ENCODE results near the gene FREM2.

- TF ChIP-seq CTCF (conservative IDR thresholded peaks at IDR 0.05; ENCODE audit: low read depth, low read length), result no peak
- TF ChIP-seq EZH2 (IDR thresholded peaks at IDR 0.05; ENCODE audit: borderline replicate concordance, low read depth, low read length, poor library complexity, severe bottlenecking), result no peak
Measured at GRCh38 chr13:38680912-38681311, 6.0 kb upstream of the FREM2 start.
